ENCODE results near the gene PNPLA1.

PNPLA1 gene

GRCh38 chr6:36246506-36247268, 23.2 kb upstream of the PNPLA1 start:
- DNase-seq, result peak in 1 of 2 experiments; percentile 24

- DNase-seq, result no peak
Measured at GRCh38 chr6:36247693-36248092, 22.2 kb upstream of the PNPLA1 start.

DNA sequence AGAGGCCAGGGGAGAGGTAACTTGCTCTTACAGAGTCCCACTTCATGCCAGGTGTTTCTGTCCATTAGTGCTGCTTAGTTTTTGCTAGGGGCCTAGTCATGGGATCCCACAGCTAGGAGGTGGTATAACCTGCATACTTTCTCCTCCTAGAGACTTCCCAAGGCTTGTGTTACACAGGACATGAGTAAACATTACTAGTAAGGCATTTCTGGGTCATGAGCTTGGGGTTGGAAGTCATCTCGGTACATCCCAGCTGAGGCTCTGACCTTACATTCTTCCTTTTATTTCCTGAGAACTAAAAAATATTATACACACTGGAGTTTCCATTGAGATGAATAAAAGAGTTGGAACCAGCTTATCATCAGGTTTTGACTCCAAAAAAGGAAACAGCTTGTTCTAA, 20.9 kb upstream of the PNPLA1 start:
- no peak for DNase-seq

DNA sequence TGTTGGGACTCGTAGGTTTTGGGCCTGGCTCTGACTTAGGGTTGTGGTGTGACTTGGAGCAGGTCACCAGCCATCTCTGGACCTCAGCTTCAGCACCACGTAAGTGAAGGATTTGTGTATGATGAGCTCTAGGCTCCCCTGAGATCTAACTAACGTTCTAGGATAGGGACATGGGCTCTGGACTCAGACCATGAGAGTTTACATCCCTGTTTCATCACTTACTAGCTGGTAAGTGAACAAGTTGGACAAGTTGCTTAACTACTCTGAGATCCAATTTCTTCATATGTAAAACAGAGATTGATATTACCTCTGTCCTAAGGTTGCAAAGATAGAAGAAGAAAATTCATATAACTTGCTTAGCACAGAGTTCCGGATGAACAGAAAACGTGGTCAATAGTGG, 20.3 kb upstream of the PNPLA1 start:
- DNase-seq, result no peak

DNA sequence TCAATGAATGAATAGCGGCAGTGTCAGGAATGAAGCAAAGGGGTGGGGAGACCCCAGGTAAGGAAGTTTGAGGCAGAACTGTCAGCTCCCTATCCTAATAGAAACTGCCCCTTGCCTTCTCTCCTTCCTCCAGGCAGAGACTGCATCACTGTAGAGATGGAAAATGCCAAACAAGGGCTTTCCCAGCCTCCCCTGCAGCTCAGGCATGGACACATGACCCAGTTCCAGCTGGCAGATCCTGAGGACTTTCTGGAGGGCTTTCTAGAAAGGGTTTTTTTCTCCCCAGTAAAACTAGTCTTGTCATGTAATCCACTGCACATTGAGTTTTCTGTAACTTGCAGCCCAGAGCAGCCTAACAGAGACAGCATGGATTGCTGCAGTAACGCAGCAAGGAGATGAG, 17.9 kb upstream of the PNPLA1 start:
- no peak for DNase-seq

- DNase-seq, result no peak
Measured at GRCh38 chr6:36263390-36264000, 6.4 kb upstream of the PNPLA1 start.

DNA sequence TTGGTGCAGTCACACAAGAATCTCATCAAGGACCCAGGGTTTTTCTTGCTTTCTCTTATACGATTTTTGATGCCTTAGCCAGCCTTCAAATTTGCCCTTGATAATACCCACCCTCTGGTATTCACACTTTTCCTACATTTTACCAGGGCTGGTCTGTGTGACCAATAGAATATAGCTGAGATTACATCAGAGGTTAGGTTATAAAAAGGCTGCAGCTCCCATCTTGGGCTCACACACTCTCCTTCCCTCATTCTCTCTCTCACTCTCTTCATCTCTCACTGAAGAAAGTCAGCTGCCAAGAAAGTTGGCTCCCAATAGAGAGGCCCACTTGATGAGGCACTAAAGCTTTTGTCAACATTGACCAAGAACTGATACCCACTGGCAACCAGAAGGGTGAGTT, 4.1 kb upstream of the PNPLA1 start:
- no peak for DNase-seq

GRCh38 chr6:36266913-36267644, 2.8 kb upstream of the PNPLA1 start:
- DNase-seq, result no peak

DNA sequence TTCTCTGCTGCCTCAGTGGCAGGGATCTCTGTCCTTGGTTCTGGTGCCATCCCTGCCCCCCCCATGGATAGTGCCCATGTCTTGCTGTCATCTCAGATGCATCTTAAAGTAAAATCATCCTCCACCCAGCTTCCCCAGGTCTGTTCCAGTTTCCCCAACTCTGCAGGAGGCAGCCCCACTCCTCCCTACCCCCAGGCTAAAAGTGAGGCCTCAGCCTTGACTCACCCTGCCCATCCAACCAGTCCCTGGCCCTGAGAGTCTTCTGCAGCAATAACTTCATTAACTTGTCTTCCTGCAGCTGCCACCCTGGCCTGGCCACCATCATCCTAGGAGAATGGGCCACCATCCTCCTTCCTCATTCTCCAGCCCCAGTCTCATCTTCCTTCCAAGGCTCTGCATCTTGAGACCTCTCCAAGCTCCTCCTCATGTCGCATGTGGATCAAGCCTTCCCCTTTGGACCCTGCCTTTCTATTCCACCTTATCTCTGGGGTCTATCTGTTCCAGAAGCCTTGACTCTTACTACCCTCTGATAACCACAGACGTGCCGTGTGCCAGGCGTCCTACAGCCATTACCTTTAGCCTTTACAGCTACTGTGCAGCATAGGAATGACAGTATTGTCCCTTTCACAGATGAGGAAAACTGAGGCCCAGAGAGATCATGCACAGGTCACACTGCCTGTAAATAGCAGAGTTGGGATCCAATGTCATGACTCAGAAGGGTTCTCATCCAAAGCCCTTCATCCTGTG, 2.0 kb upstream of the PNPLA1 start:
- DNase-seq, result no peak

DNA sequence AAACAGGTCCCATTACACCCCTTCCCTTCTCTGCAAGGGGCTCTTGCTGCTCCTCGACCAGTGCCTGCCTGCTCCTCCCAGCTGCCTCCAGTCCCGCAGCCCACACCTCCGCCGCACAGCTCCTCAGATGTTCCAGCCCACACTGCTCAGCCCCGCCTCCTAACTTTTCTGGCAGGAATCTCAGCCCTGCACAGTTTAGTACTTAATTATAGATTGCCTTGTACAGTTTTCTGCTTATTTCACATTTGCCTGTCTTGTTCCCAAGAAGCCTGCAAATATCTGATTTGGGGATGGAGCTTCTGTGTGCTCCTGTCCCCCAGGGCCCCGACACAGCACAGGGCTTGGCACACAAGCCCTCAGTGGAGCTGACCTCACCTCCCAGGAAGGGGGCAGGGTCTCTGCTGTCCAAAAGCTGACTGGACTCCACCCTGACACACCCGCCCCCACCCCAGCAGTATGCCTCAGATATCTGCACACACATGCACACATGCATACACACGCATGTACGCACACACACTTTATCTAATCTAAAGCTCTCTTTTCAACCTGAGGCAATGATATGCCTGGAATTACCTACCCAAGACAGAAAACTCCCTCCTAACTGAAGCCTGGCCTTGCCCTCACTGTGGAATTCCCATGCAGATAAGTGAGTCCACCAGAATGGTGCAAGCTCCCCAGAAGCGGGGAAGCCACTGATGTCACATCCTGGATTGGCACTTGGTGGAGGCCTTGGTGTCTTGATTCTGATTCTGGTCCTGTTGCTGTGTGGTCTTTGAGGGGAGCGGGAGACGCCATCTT, 1.2 kb upstream of the PNPLA1 start:
- DNase-seq, result no peak

- DNase-seq, result no peak
Measured at GRCh38 chr6:36272234-36272633, 2.4 kb downstream of the PNPLA1 start.

DNA sequence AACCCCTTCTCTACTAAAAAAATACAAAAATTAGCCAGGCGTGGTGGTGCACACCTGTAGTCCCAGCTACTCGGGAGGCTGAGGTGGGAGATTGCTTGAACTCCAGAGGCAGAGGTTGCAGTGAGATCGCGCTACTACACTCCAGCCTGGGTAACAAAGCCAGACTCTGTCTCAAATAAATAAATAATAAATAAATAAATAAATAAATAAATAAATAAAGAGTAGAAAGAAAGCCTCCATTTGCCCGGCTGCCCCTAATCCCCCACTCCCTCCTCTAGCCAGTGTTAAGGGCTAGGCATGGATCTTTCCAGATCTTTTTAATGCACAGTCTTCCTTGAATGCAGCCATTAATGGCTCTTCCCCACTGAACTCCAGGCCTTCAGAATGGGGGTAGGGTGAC, 3.2 kb downstream of the PNPLA1 start:
- DNase-seq, result no peak

DNA sequence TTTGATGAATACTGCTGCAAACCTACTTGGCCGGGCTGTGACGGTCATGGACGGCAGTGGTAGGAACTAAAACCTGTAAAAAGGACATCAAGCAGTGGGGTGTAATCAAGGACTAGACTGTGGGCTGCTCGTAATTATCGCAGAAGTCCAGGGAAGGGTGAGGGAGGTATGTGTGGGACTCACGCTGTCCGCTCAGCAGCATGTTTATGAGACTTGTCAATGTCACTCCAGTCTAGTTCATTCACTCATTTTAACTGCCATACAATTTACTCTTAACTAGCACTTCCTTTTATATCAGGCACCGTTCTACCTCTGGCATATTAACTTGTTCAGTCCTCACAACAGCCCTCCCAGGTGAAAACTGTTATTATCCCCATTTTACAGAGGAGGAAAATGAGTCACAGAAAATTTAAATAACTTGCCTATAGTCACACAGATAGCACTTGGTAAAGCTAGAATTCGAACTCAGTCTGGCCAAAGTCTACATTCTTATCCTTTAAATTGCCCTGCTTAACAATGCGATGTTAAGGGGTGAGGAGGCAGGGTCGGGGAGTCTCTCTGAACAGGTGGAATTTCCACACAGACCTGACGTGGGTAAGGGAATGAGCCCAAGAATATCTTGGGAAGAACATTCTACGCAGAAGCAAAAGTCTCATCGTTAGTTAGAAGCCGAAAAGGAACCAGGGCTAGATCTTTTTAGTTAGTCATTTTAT, 4.1 kb downstream of the PNPLA1 start:
- no peak for DNase-seq

DNA sequence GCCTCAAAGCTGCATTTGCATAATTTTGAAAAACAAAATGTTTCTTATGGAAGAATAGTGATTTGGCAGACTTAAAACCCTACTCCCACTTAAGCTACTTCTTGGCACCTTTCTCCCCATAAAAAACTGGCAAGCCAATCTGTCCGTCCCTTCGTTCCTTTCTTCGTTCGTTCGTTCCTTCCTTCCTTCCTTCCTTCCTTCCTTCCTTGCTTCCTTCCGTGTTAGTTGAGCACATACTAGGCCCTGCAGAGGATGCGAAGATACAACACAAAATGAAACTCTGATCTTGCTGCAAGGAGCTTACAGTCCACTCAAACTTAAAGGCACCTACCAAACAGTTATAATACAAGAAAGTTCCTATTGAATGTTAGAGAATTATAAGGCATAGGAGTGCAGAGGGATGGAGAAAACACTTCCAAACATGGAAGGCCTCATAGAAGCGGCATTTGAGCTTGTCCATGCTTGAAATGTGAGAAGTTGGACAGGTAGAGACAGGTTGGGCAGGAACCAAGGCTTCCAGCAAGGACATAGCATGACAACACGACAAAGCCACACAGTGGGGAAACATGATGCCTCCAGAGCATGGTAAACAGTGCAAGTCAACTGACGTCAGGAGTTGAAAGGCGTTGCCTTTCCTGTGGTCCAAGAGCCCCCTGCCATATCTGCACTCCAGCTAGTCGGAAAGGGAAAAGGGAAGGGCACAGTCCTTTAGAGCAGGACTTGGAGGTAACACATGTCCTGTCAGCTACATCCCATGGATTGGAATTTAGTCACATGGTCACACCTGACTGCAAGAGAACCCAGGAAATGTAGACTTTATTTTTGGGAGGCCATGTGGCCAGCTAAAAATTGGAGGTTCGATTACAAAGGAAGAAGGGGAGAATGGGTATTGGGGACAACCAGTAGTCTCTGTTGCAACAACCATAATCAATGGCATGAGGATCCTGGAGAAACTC, 7.0 kb downstream of the PNPLA1 start:
- DNase-seq, result no peak

- no peak for DNase-seq
Measured at GRCh38 chr6:36277946-36278470, 8.1 kb downstream of the PNPLA1 start.

- no peak for DNase-seq
Measured at GRCh38 chr6:36280467-36280866, 10.6 kb downstream of the PNPLA1 start.

DNA sequence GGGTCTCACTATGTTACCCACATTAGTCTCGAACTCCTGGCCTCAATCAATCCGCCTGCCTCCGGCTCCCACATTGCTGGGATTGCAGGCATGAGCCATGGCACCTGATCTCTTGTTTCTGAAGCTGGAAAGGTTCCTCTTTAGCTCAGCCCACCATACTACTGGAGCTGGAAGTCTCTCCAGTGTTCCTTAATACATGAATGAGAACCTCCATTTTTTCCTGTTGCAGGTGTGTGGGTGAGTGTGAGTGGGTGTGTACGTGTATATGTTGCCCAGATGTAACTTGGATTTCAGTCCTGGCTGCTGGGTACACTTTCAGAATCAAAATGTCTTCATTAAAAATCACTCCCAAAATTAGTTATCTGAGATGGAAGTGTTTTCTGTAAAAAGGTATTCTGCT, 11.1 kb downstream of the PNPLA1 start:
- no peak for DNase-seq

DNA sequence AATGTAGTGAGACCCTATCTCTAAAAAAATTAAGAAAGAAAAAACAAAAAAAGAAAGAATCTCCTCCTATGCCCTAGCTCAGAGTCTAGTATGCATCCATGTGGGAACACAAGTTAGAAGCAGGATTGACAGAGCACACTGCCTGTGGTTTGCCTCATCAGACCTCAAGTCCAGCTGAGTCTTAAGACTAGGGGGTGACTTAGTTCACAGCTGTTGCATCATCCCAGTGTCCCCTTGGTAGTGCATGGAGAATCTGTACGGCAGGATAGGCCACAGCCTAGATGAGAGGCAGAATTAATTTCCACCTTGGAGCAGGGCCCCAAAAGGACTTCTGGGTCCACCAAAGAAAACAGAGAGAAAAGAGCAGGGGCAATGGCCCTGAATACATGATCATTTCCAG, 13.7 kb downstream of the PNPLA1 start:
- no peak for DNase-seq

GRCh38 chr6:36284359-36284758, 14.5 kb downstream of the PNPLA1 start:
- no peak for DNase-seq

DNA sequence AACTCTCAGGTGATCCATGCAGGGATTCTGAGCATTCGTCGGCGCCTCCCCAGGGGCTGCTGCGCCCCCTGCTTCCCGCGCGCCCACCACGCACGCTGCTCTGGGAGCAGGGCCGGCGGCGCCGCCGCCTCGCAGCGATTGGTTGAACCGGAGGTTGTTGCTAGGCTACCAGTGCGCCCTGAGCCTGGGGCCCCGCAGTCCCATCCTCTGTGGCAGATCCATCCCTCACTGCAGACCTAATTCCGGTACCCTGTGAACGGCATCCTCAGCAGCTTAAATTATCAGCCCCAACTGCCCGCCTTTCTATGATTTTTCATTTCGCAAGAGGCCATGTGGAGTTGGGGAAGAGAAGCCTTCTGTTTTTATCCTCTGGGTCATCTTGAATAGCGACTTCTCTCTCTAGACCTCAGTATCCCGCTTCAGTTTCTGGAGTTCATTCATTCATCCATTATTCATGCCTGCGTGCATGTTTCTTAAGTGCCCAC, 15.4 kb downstream of the PNPLA1 start:
- DNase-seq, result no peak

All from SW 1271 (cell line).